ENCODE data around the gene SMCO2.

Gene SMCO2

GRCh38 chr12:27506645-27507189 is 60.2 kb downstream of the SMCO2 start:
- no peak overlapping the region for H3K4me2 ChIP-seq (ENCODE audit: low read length)
- H3K27me3 ChIP-seq (ENCODE audit: control insufficient read depth, low read length), result no peaks in the 10 kb centered on the region
- no peak for TF ChIP-seq CTCF (IDR thresholded peaks at IDR 0.05; ENCODE audit: low read depth, low read length, poor library complexity, severe bottlenecking)
- no peak for TF ChIP-seq EZH2phosphoT487 (IDR thresholded peaks at IDR 0.05; ENCODE audit: borderline replicate concordance, low read length)
- H3K4me3 ChIP-seq (ENCODE audit: low read length), result no peak overlapping the region
- no peaks in the 10 kb centered on the region for H3K9me2 ChIP-seq (replicated peaks; ENCODE audit: control insufficient read depth, low read length)
- no peaks in the 10 kb centered on the region for H3K36me3 ChIP-seq (ENCODE audit: control insufficient read depth, low read length)
- H3F3A ChIP-seq (ENCODE audit: control insufficient read depth, insufficient read depth), result no peaks in the 10 kb centered on the region
- no peaks in the 10 kb centered on the region for H3K79me2 ChIP-seq (ENCODE audit: control insufficient read depth, low read length)
- H3K27ac ChIP-seq (ENCODE audit: low read depth, low read length), result no peak overlapping the region
- no peaks in the 10 kb centered on the region for H4K20me1 ChIP-seq (ENCODE audit: control insufficient read depth, insufficient read depth, low read depth, low read length)
- peaks cover 3% of the 10 kb centered on the region; the same call in 1 of the 2 replicates for H3K9me3 ChIP-seq (ENCODE audit: control insufficient read depth, insufficient read depth, low read length)
- no peaks in the 10 kb centered on the region for H3K4me1 ChIP-seq (ENCODE audit: control insufficient read depth, low read length)

- TF ChIP-seq CTCF (IDR thresholded peaks at IDR 0.05; ENCODE audit: low read depth, low read length, poor library complexity, severe bottlenecking) (no peak), EZH2phosphoT487 (IDR thresholded peaks at IDR 0.05; ENCODE audit: borderline replicate concordance, low read length) (no peak)
- Histone ChIP-seq H3K27me3 (ENCODE audit: control insufficient read depth, low read length) (no peaks in the 10 kb centered on the region), H3K27ac (ENCODE audit: low read depth, low read length) (no peak overlapping the region), H3F3A (ENCODE audit: control insufficient read depth, insufficient read depth) (no peaks in the 10 kb centered on the region), H3K9me3 (ENCODE audit: control insufficient read depth, insufficient read depth, low read length) (peaks cover 3% of the 10 kb centered on the region; the same call in 1 of the 2 replicates), H3K9me2 (replicated peaks; ENCODE audit: control insufficient read depth, low read length) (no peaks in the 10 kb centered on the region), H3K4me2 (ENCODE audit: low read length) (no peak overlapping the region), H3K4me1 (ENCODE audit: control insufficient read depth, low read length) (no peaks in the 10 kb centered on the region), H3K79me2 (ENCODE audit: control insufficient read depth, low read length) (no peaks in the 10 kb centered on the region), H4K20me1 (ENCODE audit: control insufficient read depth, insufficient read depth, low read depth, low read length) (no peaks in the 10 kb centered on the region), H3K36me3 (ENCODE audit: control insufficient read depth, low read length) (no peaks in the 10 kb centered on the region), H3K4me3 (ENCODE audit: low read length) (no peak overlapping the region)
Measured at GRCh38 chr12:27508736-27509431, 62.3 kb downstream of the SMCO2 start.

- Histone ChIP-seq H3K27me3 (ENCODE audit: control insufficient read depth, low read length) (no peaks in the 10 kb centered on the region), H3K4me3 (ENCODE audit: low read length) (no peak overlapping the region)
- TF ChIP-seq EZH2phosphoT487 (IDR thresholded peaks at IDR 0.05; ENCODE audit: borderline replicate concordance, low read length) (no peak), CTCF (IDR thresholded peaks at IDR 0.05; ENCODE audit: low read depth, low read length, poor library complexity, severe bottlenecking) (no peak)
Measured at GRCh38 chr12:27511031-27511722, 64.6 kb downstream of the SMCO2 start.

More at GRCh38 chr12:27511031-27511722, 64.6 kb downstream of the SMCO2 start:
- Histone ChIP-seq H3K4me2 (ENCODE audit: low read length) (no peak overlapping the region), H3K79me2 (ENCODE audit: control insufficient read depth, low read length) (no peaks in the 10 kb centered on the region), H3K4me1 (ENCODE audit: control insufficient read depth, low read length) (no peaks in the 10 kb centered on the region), H3K27ac (ENCODE audit: low read depth, low read length) (no peak overlapping the region), H3K9me2 (replicated peaks; ENCODE audit: control insufficient read depth, low read length) (no peaks in the 10 kb centered on the region), H3K36me3 (ENCODE audit: control insufficient read depth, low read length) (no peaks in the 10 kb centered on the region), H4K20me1 (ENCODE audit: control insufficient read depth, insufficient read depth, low read depth, low read length) (no peaks in the 10 kb centered on the region), H3K9me3 (ENCODE audit: control insufficient read depth, insufficient read depth, low read length) (peaks cover 3% of the 10 kb centered on the region; the same call in 1 of the 2 replicates), H3F3A (ENCODE audit: control insufficient read depth, insufficient read depth) (no peaks in the 10 kb centered on the region)
